Esophagus squamous epithelium (tissue), 4 donors: Measurements from ENCODE around the gene RGS9BP.

ENCODE experiments used
- POLR2A ChIP-seq, 4 donors: fragments of 450-650 bp; IDR thresholded peaks; one replicate each; pipeline ENCODE4 v1.6.1; 2017; ENCODE audit warnings: antibody characterized with exemption in 4 of 4, mild to moderate bottlenecking in 4 of 4, moderate library complexity in 3 of 4
- TF ChIP-seq, protein P1 (sequence below), 6 experiments: fragments of 450-650 bp in 4 of 6; fragments of 200-600 bp in 2 of 6; sonication (generic) in 2 of 6; IDR thresholded peaks; one replicate each; pipeline ENCODE4 v1.5.1; 2016 to 2019; ENCODE audit warnings: antibody characterized with exemption in 6 of 6, mild to moderate bottlenecking in 4 of 6, moderate library complexity in 4 of 6

DNA sequence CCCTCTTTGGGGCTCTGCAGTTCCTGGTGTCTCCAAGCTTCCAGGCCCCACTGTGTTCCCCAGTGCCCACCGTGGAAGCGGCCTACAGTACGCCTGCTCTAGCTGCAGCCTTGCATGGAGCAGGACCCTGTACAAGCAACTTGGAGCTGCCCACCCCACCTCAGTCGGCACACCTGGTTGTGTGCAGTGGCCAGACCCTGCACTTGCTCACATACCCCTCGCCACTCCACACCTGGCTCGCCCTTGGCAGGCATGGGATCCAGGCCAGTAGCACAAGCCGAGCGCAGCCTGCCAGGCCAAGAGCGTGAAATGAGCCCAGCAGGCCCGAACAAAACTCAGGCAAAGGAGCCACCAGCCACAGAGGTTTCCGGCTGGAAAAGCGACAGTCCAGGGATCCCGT is 37.0 kb upstream of the RGS9BP start:
- TF ChIP-seq, protein P1, sequence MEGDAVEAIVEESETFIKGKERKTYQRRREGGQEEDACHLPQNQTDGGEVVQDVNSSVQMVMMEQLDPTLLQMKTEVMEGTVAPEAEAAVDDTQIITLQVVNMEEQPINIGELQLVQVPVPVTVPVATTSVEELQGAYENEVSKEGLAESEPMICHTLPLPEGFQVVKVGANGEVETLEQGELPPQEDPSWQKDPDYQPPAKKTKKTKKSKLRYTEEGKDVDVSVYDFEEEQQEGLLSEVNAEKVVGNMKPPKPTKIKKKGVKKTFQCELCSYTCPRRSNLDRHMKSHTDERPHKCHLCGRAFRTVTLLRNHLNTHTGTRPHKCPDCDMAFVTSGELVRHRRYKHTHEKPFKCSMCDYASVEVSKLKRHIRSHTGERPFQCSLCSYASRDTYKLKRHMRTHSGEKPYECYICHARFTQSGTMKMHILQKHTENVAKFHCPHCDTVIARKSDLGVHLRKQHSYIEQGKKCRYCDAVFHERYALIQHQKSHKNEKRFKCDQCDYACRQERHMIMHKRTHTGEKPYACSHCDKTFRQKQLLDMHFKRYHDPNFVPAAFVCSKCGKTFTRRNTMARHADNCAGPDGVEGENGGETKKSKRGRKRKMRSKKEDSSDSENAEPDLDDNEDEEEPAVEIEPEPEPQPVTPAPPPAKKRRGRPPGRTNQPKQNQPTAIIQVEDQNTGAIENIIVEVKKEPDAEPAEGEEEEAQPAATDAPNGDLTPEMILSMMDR (IDR thresholded peaks at IDR 0.05): no peak
- no peak for TF ChIP-seq POLR2A (IDR thresholded peaks at IDR 0.05)
